OCI-LY3 (cell line): ENCODE results near the gene WNT9A.

Source experiments
- EZH2phosphoT487 ChIP-seq: fragments of 200-600 bp; shearing (Covaris generic); IDR thresholded peaks from 2 replicates; pipeline ENCODE4 v1.6.1; 2018; ENCODE audit warnings: antibody characterized with exemption, mixed run types, low read depth
- TF ChIP-seq, protein P1 (sequence below): fragments of 200-600, 300-600 bp; sonication (generic); IDR thresholded peaks from 2 replicates; pipeline ENCODE4 v1.5.1; 2014; ENCODE audit warnings: antibody characterized with exemption, low read length, low read depth

DNA sequence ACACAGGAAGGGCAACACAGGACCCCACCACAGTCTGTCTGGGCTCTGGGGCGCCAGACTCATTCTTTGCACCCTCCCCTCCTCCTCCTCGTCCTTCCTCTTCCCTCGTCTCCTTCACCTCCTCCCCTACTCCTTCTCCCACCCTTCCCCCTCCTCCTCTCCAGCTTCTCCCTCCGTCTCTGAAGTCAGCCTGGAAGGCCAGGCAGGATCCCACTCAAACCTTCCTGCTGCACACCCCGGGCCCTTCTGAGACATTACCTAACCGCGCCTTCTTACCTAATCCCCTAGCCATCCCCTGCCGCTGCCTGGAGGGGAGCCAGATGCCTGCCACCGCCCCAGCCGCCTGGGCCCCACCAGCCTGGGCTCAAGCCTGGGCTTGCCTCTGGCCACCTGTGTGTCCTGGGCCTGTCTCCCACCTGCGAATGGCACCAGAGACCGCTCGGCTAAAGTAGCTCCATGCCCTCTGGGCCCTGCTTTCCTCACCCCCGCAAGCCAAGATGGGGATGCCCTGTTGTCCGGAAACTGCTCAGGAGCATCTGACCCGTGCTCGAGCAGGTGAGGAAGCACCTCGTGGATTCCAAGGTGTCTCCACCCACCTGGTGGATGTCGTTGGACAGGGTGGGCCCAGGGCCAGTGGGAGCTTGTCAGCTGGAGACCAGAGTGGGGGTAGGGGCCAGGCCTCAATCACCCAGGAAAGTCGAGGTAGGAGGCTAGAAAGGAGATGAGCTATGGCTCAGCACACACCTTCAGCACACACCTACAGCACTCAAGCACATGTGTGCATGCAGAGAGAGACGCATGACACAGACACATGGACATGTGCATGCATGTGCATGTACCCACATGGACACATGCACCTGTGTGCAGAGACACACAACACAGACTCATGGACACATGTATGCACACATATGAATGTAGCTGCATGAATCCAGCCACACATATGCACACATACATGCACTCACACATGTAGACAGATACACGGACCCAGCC is 31.9 kb downstream of the WNT9A start:
- TF ChIP-seq, protein P1, sequence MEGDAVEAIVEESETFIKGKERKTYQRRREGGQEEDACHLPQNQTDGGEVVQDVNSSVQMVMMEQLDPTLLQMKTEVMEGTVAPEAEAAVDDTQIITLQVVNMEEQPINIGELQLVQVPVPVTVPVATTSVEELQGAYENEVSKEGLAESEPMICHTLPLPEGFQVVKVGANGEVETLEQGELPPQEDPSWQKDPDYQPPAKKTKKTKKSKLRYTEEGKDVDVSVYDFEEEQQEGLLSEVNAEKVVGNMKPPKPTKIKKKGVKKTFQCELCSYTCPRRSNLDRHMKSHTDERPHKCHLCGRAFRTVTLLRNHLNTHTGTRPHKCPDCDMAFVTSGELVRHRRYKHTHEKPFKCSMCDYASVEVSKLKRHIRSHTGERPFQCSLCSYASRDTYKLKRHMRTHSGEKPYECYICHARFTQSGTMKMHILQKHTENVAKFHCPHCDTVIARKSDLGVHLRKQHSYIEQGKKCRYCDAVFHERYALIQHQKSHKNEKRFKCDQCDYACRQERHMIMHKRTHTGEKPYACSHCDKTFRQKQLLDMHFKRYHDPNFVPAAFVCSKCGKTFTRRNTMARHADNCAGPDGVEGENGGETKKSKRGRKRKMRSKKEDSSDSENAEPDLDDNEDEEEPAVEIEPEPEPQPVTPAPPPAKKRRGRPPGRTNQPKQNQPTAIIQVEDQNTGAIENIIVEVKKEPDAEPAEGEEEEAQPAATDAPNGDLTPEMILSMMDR: no peak
- no peak for TF ChIP-seq EZH2phosphoT487
